HUES64 (cell line): ENCODE data around the gene KLRC4.
"Not testable (repeated sequence)": the region's sequence is repeated elsewhere in the genome, so short reads cannot be mapped to it uniquely, and the experiment has no call there.

ENCODE experiments used
- H3K27ac ChIP-seq: 2 replicates; pipeline ENCODE4 v1.7.0; 2013; ENCODE audit warnings: low read depth, low read length, inconsistent platforms
- H3K27me3 ChIP-seq: 2 replicates; pipeline ENCODE4 v1.6.1; 2013; ENCODE audit warnings: mild to moderate bottlenecking, low read length; ENCODE audit not compliant: insufficient read depth
- H3K36me3 ChIP-seq: 2 replicates; pipeline ENCODE4 v1.6.1; 2013; ENCODE audit warnings: mild to moderate bottlenecking, low read length; ENCODE audit not compliant: insufficient read depth
- H3K4me1 ChIP-seq: 2 replicates; pipeline ENCODE4 v1.6.1; 2013; ENCODE audit warnings: mild to moderate bottlenecking, low read length, moderate library complexity; ENCODE audit not compliant: insufficient read depth
- H3K4me3 ChIP-seq: 2 replicates; pipeline ENCODE4 v1.5.1; 2013; ENCODE audit warnings: mild to moderate bottlenecking, low read length, moderate library complexity
- H3K9ac ChIP-seq: 2 replicates; pipeline ENCODE4 v1.6.1; 2013; ENCODE audit warnings: mild to moderate bottlenecking, low read depth, low read length
- H3K9me3 ChIP-seq: 2 replicates; pipeline ENCODE4 v1.6.1; 2013; ENCODE audit warnings: low read depth, low read length; ENCODE audit not compliant: insufficient read depth
- WGBS: fragments of 150-250, 120-280 bp; methylation state at CpG from one replicate; pipeline ENCODE4 v1.1.7; 2013; ENCODE audit warnings: missing lambda C conversion rate; 5-methylcytosine and 5-hydroxymethylcytosine counted together

The KLRC4 gene

DNA sequence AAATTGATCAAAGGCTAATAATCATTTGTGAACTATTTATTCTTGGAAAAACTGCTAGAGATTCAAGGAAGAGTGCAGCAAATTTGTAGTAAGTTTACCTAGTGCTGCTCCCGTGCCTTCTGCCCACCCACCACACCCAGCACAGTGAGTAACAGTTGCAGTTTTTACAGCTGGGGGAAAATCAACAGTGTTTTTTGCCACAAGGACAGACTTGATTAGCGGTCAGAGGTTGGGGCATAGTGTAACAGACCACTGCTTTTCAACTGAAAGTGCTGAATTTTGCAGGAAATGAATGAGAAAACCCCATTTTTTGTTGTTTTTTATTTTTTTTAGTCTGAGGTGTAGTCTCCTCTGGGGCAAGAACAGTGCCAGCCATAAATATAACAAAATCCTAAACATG lies 12.3 kb downstream of the KLRC4 start:
- no peak overlapping the region for H3K9ac ChIP-seq
- H3K4me3 ChIP-seq, result no peak overlapping the region
- H3K4me1 ChIP-seq, result peaks cover 3% of the 10 kb centered on the region; the same call in 1 of the 2 replicates

DNA sequence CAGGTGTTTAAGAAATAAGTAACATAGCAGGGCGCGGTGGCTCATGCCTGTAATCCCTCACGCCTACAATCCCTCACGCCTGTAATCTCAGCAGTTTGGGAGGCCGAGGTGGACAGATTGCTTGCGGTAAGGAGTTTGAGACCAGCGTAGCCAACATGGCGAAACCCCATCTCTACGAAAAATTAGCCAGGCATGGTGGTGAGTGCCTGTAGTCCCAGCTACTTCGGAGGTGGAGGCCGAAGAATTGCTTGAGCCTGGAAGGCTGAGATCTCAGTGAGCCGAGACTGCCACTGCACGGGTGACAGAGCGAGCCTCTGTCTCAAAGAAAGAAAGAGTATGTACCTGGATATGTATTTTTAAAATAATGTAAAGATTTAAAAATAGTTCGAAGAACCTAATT lies 13.4 kb downstream of the KLRC4 start:
- 96% methylated on average over 15 of the region's 15 CpGs for WGBS
- H3K27me3 ChIP-seq, H3K4me3 ChIP-seq, H3K4me1 ChIP-seq, H3K27ac ChIP-seq, H3K9me3 ChIP-seq, H3K36me3 ChIP-seq, H3K9ac ChIP-seq: not testable (repeated sequence)

More for the DNA sequence above, 12.3 kb downstream of the KLRC4 start:
- Histone ChIP-seq H3K27me3 (no peaks in the 10 kb centered on the region), H3K9me3 (no peaks in the 10 kb centered on the region), H3K27ac (no peak overlapping the region), H3K36me3 (no peaks in the 10 kb centered on the region)
- 86% methylated on average over 2 of the region's 2 CpGs for WGBS

DNA sequence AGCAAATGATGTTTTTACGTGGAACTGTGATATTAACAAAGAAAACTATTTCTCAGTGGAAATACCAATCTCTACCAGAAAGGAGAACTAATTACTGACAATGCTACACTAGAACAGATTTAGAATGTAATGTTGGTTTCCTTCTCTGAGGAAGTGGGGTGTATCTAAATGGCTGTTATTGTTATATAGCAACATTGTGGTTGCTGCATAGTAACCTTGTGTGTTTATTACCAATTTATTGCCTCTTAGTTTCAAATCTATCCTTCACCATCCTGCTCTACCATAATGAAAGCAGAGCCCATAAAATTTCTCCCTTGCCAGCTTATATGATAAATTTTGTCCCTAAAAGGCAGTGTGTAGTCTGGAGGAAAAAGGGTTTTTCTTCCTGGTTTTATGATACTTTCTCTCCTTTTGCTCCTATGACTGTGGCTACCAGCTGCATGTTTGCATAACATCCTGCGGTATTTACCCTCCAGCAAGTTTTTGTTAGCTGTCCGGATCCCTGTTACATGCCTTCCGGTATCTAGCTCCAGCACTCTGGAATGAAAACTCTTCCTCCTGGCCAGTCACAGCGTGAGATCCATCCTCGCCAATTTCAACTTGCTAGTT lies 14.1 kb downstream of the KLRC4 start:
- Histone ChIP-seq H3K4me3 (no peak overlapping the region), H3K36me3 (no peaks in the 10 kb centered on the region), H3K27ac (no peak overlapping the region), H3K27me3 (no peaks in the 10 kb centered on the region), H3K4me1 (peaks cover 3% of the 10 kb centered on the region; the same call in 1 of the 2 replicates), H3K9ac (no peak overlapping the region), H3K9me3 (no peaks in the 10 kb centered on the region)
- WGBS, result 52% methylated on average over 6 of the region's 6 CpGs

DNA sequence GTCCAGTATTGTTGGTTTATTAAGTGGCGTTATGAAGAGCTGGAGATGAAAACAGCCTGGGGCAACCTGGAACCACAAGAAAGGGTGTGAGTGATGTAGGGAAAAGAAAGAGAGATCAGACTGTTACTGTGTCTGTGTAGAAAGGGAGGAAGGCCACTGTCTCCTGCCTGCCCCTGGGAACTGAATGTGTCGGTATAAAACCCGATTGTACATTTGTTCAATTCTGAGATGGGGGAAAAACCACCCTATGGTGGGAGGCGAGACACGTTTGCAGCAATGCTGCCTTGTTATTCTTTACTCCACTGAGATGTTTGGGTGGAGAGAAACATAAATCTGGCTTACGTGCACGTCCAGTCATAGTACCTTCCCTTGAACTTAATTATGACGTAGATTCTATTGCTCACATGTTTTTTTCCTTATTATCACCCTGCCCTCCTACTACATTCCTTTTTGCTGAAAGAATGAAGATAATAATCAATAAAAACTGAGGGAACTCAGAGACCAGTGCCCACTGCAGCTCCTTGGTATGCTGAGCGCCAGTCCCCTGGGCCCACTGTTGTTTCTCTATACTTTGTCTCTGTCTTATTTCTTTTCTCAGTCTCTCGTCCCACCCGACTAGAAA lies 14.9 kb downstream of the KLRC4 start:
- not testable (repeated sequence) for H3K9ac ChIP-seq, H3K27me3 ChIP-seq, H3K36me3 ChIP-seq, H3K27ac ChIP-seq, H3K9me3 ChIP-seq, H3K4me1 ChIP-seq, H3K4me3 ChIP-seq
- 92% methylated on average over 11 of the region's 11 CpGs for WGBS

DNA sequence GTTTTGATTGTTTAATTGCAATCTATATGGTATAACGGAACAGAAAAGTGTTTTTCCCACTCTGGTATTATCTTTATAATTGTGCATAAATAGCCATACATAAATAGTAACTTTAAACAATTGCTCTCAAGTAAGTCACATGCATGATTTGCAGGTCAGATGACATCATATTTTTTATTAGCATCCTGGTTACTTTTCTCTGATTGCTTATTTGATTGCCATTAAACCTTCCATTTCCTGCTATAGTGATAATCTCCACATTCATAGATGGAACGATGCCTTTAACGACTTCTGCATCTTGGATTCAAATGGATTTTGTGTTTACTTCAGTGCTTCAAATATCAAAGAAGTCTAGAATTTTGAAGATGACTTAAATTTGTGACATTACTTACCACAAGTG lies 16.3 kb downstream of the KLRC4 start:
- Histone ChIP-seq H3K9me3 (no peaks in the 10 kb centered on the region), H3K4me3 (no peak overlapping the region), H3K4me1 (peaks cover 3% of the 10 kb centered on the region; the same call in 1 of the 2 replicates), H3K36me3 (no peaks in the 10 kb centered on the region), H3K27ac (no peak overlapping the region), H3K27me3 (no peaks in the 10 kb centered on the region), H3K9ac (no peak overlapping the region)
- 100% methylated on average over 1 of the region's 3 CpGs for WGBS

DNA sequence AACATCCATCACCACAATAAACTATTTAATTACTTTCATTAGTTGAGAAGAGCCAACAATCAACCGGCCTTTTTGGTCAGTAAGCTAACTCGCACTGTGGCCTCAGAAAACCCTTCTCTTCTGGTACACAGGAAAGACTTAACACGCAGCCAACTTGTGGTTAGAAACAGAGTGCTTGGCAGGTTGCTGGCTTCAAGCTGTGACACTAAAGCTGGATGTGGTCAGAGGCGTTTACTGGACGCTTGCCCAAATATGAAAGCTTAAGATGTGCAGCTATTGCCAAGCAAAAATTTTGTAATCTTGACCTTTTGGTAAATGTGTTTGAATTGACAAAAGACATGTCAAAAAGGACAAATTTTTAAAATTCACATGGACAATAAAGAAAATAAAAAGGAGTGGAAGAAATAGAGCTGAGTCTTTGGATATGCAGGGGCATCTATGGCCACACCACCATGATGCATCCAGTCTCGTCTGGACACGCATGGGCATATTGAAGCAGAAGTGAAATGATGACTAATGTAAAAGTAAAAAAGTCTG lies 17.1 kb downstream of the KLRC4 start:
- Histone ChIP-seq H3K27ac (no peak overlapping the region), H3K9me3 (no peaks in the 10 kb centered on the region), H3K9ac (no peak overlapping the region), H3K4me3 (no peak overlapping the region), H3K4me1 (peaks cover 3% of the 10 kb centered on the region; the same call in 1 of the 2 replicates), H3K36me3 (no peaks in the 10 kb centered on the region), H3K27me3 (no peaks in the 10 kb centered on the region)
- WGBS, result 86% methylated on average over 7 of the region's 7 CpGs

DNA sequence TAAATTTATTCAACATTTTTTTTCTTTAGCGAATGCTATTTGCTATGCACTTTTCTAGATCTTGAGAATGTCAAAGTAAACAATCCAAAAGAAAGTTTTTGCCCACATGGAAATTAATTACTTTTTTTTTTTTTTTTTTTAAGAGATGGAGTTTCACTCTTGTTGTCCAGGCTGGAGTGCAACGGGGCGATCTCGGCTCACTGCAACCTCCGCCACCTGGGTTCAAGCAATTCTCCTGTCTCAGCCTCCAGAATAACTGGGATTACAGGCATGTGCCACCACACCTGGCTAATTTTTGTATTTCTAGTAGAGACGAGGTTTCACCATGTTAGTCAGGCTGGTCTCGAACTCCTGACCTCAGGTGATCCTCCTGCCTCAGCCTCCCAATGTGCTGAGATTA lies 18.6 kb downstream of the KLRC4 start:
- H3K27ac ChIP-seq, H3K27me3 ChIP-seq, H3K4me1 ChIP-seq, H3K4me3 ChIP-seq, H3K36me3 ChIP-seq, H3K9ac ChIP-seq, H3K9me3 ChIP-seq: not testable (repeated sequence)
- WGBS, result 91% methylated on average over 6 of the region's 7 CpGs

DNA sequence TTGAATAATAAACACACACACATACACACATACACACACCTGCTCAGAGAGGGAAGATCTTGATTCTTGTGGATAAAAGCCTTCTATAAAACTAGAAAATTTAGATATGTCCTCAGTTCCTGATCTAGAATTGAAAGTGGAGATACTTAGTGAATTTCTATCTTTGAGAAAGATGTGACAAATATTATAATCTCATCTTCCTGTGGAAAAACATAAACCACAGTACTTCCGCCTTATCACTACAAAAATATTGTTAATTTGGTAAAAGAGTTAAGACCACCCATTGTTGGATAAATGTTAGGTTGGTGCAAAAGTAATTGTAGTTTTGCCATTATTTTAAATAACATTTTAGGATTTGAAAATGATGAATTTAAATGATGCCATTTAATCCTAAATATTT lies 19.7 kb downstream of the KLRC4 start, which contains the start of gene KLRK1:
Gene KLRK1 (minus strand): TSS at position 138 of the 400 bp plus-strand sequence. CDS start 1,231 bp downstream, outside the sequence.
- WGBS, result no CpG with 5 or more reads among the region's 1 CpG
- no peak within 1 kb of the TSS for H3K4me3 ChIP-seq
- H3K9ac ChIP-seq, result no peak within 1 kb of the TSS

DNA sequence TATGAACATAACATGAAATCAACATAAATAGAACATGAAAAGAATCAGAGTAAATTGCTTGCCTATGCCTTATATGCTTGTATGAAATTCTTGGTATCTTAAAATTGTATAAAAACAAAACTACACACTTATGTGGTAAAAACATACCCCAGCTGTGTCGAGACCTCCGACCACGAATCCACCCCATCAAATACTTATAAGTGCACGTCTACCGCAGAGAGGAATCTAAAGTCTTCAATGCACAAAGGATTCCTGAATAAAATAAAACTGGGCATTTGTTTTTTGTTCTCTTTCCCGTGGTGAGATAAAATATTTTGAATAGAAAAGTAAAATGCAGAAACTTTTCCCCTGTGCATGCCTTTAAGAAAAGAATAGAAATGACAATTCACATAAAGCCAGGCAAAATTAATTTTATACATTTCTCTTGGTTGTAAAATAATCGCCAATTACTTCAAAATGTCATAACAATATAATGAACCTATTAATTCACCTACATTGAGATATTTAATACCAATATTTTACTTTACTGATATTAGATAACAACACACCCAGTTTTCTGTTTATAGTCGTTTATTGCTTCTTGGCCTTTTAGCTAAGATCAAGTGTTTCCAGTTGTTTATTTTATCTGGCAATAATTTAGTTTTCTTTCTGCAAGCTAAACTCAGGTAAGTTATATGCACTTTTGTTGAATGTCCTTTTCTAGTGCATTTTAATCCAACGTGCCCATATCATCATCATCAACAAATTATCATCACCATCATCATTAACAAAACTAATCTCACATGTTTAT lies 20.7 kb downstream of the KLRC4 start:
- H3K9ac ChIP-seq, result no peak overlapping the region
- H3K27me3 ChIP-seq, result no peaks in the 10 kb centered on the region
- no peak overlapping the region for H3K27ac ChIP-seq
- H3K4me3 ChIP-seq, result no peak overlapping the region
- 89% methylated on average over 7 of the region's 9 CpGs for WGBS
- H3K36me3 ChIP-seq, result no peaks in the 10 kb centered on the region
- no peaks in the 10 kb centered on the region for H3K9me3 ChIP-seq
- H3K4me1 ChIP-seq, result no peaks in the 10 kb centered on the region

More for the DNA sequence above, 19.7 kb downstream of the KLRC4 start, which contains the start of gene KLRK1:
- H3K27me3 ChIP-seq, result no peaks in the 10 kb centered on the region
- H3K36me3 ChIP-seq, result no peaks in the 10 kb centered on the region
- no peaks in the 10 kb centered on the region for H3K9me3 ChIP-seq
- H3K4me1 ChIP-seq, result no peaks in the 10 kb centered on the region
- H3K27ac ChIP-seq, result no peak within 1 kb of the TSS

DNA sequence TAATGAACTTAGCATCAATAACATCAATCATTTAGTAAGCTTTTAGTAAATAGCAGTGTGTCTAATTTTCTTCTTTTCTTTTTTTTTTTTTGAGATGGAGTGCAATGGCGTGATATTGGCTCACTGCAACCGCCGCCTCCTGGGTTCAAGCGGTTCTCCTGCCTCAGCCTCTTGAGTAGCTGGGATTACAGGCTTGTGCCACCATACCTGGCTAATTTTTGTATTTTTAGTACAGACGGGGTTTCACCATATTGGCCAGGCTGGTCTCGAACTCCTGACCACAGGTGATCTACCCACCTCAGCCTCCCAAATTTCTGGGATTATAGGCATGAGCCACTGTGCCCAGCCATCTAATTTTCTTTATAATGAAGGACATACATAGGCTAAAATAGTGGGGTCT lies 22.1 kb downstream of the KLRC4 start:
- WGBS, result 94% methylated on average over 6 of the region's 6 CpGs
- not testable (repeated sequence) for H3K36me3 ChIP-seq, H3K4me3 ChIP-seq

DNA sequence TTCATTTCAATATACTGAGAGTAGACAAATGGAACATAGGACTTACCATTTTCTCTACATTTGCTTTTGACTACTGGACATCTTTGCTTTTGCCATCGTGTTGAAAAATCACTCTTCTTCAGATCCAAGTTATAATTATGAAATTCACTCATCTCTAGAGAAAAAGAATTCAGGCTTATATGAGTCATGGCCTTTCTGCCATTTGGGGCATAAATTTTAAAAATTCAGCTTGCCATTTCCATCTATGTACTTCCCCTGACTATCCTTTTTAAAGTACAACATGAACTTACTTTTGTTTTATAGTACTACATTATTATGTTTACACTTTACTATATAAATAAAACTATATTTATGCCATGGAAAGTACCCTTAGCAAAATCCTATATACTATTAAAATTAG lies 22.7 kb downstream of the KLRC4 start:
- H3K36me3 ChIP-seq, result no peaks in the 10 kb centered on the region
- 88% methylated on average over 1 of the region's 1 CpG for WGBS
- H3K9me3 ChIP-seq, result no peaks in the 10 kb centered on the region
- H3K27me3 ChIP-seq, result no peaks in the 10 kb centered on the region
- H3K4me3 ChIP-seq, result no peak overlapping the region
- no peak overlapping the region for H3K9ac ChIP-seq
- H3K4me1 ChIP-seq, result no peaks in the 10 kb centered on the region
- H3K27ac ChIP-seq, result no peak overlapping the region

More for the DNA sequence above, 22.1 kb downstream of the KLRC4 start:
- not testable (repeated sequence) for H3K9me3 ChIP-seq, H3K9ac ChIP-seq, H3K4me1 ChIP-seq, H3K27me3 ChIP-seq, H3K27ac ChIP-seq
